Mesenchymal stem cell (in vitro differentiated cells and primary cell): ENCODE data around the gene PMVK.

Source experiments
- DNase-seq: peaks from one replicate; pipeline ENCODE4 v3.0.0-alpha.2; 2013
- H2AFZ ChIP-seq: one replicate; pipeline ENCODE4 v1.6.1; 2013; ENCODE audit warnings: low read depth, mild to moderate bottlenecking, control low read depth, inconsistent platforms, low read length, moderate library complexity
- H2AK5ac ChIP-seq: 2 replicates; pipeline ENCODE4 v1.6.1; 2013; ENCODE audit warnings: low read length, moderate library complexity, mild to moderate bottlenecking, inconsistent platforms; ENCODE audit not compliant: severe bottlenecking
- H2BK120ac ChIP-seq: one replicate; pipeline ENCODE4 v1.6.1; 2013; ENCODE audit warnings: low read depth, mild to moderate bottlenecking, inconsistent platforms, low read length, moderate library complexity
- H2BK12ac ChIP-seq, 2 experiments: one replicate each; pipeline ENCODE4 v1.6.1; 2013; ENCODE audit warnings: inconsistent platforms in 2 of 2, low read length in 2 of 2, mild to moderate bottlenecking in 2 of 2, moderate library complexity in 2 of 2, control low read depth in 1 of 2
- H2BK15ac ChIP-seq: one replicate; pipeline ENCODE4 v1.6.1; 2013; ENCODE audit warnings: mild to moderate bottlenecking, low read depth, inconsistent platforms; ENCODE audit not compliant: poor library complexity, severe bottlenecking
- H2BK5ac ChIP-seq: 2 replicates; pipeline ENCODE4 v1.6.1; 2013; ENCODE audit warnings: low read depth, mild to moderate bottlenecking, low read length, control low read depth, inconsistent platforms; ENCODE audit not compliant: poor library complexity, severe bottlenecking
- H3K14ac ChIP-seq, 2 experiments: one replicate each; pipeline ENCODE4 v1.6.1; 2013; ENCODE audit warnings: inconsistent platforms in 2 of 2, low read length in 2 of 2, control low read depth in 1 of 2, mild to moderate bottlenecking in 1 of 2, moderate library complexity in 1 of 2
- H3K18ac ChIP-seq, 2 experiments: one replicate each; pipeline ENCODE4 v1.6.1; 2013; ENCODE audit warnings: inconsistent platforms in 2 of 2, low read length in 2 of 2, control low read depth in 1 of 2, low read depth in 1 of 2, mild to moderate bottlenecking in 1 of 2
- H3K23ac ChIP-seq, 2 experiments: one replicate each; pipeline ENCODE4 v1.6.1; 2013; ENCODE audit warnings: inconsistent platforms in 2 of 2, low read length in 2 of 2, mild to moderate bottlenecking in 2 of 2, moderate library complexity in 2 of 2, control low read depth in 1 of 2
- H3K27ac ChIP-seq: 2 replicates; pipeline ENCODE4 v1.5.1; 2013; ENCODE audit warnings: mild to moderate bottlenecking, moderate library complexity, low read length, control low read depth, inconsistent platforms; ENCODE audit not compliant: poor library complexity, severe bottlenecking
- H3K27me3 ChIP-seq, 2 experiments: 2 replicates each; pipeline versions ENCODE4 v1.6.1 to v1.7.0; 2013; ENCODE audit warnings: low read length in 2 of 2, mild to moderate bottlenecking in 2 of 2, moderate library complexity in 2 of 2, control low read depth in 1 of 2, inconsistent platforms in 1 of 2; ENCODE audit not compliant: control insufficient read depth in 1 of 2, insufficient read depth in 1 of 2
- H3K36me3 ChIP-seq, 2 experiments: 2 replicates each; pipeline versions ENCODE4 v1.6.1 to v1.7.0; 2013; ENCODE audit warnings: low read length in 2 of 2, control low read depth in 1 of 2, inconsistent platforms in 1 of 2, low read depth in 1 of 2, mild to moderate bottlenecking in 1 of 2; ENCODE audit not compliant: insufficient read depth in 2 of 2, control insufficient read depth in 1 of 2
- H3K4ac ChIP-seq, 2 experiments: one replicate each; pipeline ENCODE4 v1.6.1; 2013; ENCODE audit warnings: inconsistent platforms in 2 of 2, low read length in 2 of 2, mild to moderate bottlenecking in 2 of 2, moderate library complexity in 2 of 2, control low read depth in 1 of 2, low read depth in 1 of 2
- H3K4me1 ChIP-seq: 2 replicates; pipeline ENCODE4 v1.6.1; 2013; ENCODE audit warnings: low read depth, low read length, control low read depth; ENCODE audit not compliant: control insufficient read depth, insufficient read depth
- H3K4me2 ChIP-seq: 2 replicates; pipeline ENCODE4 v1.6.1; 2013; ENCODE audit warnings: low read length, mild to moderate bottlenecking, inconsistent platforms; ENCODE audit not compliant: poor library complexity, severe bottlenecking
- H3K4me3 ChIP-seq, 2 experiments: 2 replicates each; pipeline versions ENCODE4 v1.5.1 to v1.7.0; 2013; ENCODE audit warnings: low read length in 2 of 2, mild to moderate bottlenecking in 2 of 2, control low read depth in 1 of 2, low read depth in 1 of 2; ENCODE audit not compliant: insufficient read depth in 1 of 2
- H3K79me1 ChIP-seq: replicated peaks from 2 replicates; pipeline ENCODE4 v1.6.1; 2013; ENCODE audit warnings: mild to moderate bottlenecking, control low read depth, low read length, inconsistent platforms; ENCODE audit not compliant: poor library complexity, severe bottlenecking
- H3K9ac ChIP-seq: 2 replicates; pipeline ENCODE4 v1.7.0; 2013; ENCODE audit warnings: mild to moderate bottlenecking, low read length, moderate library complexity
- H3K9me3 ChIP-seq: 2 replicates; pipeline ENCODE4 v1.7.0; 2013; ENCODE audit warnings: mild to moderate bottlenecking, low read length; ENCODE audit not compliant: control insufficient read depth
- H4K8ac ChIP-seq: one replicate; pipeline ENCODE4 v1.6.1; 2013; ENCODE audit warnings: inconsistent platforms, mild to moderate bottlenecking, low read length, moderate library complexity
- H4K91ac ChIP-seq: one replicate; pipeline ENCODE4 v1.6.1; 2013; ENCODE audit warnings: mild to moderate bottlenecking, low read length, inconsistent platforms
- WGBS: methylation state at CpG from one replicate; pipeline ENCODE4 v1.1.7; 2013; ENCODE audit warnings: mixed read lengths; 5-methylcytosine and 5-hydroxymethylcytosine counted together

Gene PMVK

DNA sequence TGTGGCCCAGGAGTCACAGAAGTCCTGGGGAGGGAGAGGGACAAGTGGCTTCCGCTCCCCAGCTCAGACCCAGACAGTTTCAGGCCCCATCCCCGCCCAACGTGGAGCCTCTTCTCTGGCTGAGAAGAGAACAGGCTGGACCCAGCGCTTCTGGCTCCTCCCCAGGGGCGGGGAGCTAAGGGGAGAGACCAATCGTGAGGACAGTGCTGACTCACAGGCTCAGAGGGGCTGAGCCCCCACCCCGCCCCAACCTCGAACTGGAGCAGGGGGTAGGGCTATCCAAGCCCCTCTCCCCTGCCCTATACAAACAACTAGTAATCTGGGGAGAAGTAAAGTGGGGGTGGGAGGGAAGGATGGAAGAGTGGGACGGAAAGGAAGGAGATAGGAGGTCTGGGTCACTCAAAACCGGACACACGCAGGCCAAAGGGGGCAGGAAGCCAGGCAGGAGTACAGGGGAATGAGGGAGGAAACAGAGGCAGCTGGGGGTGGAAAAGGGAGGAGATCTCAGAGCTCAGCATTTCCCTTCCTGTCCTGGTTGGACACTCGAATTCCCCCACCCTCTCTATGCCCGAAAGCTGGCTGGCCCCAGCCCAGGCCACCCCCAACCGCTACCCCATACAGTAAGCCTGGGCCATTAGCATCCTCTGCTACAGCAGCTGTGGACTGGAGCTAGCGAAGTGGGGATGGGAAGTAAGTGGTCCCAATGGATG, 34.3 kb upstream of the PMVK start, which contains the start of gene SHC1:
Gene SHC1 (minus strand): TSS at position 117 of the 710 bp plus-strand sequence. CDS start 221 bp downstream, outside the sequence.
- Histone ChIP-seq H4K8ac (peak within 1 kb of the TSS; percentile 90), H3K9me3 (no peaks in the 10 kb centered on the region), H4K91ac (peak within 1 kb of the TSS; percentile 99), H3K4me3 (peak within 1 kb of the TSS; percentile 70 to 90), H3K36me3 (peaks cover 28% of the 10 kb centered on the region in 2 experiments), H3K4me1 (peaks cover 31% of the 10 kb centered on the region), H2BK5ac (peak within 1 kb of the TSS; percentile 83), H2AK5ac (peak within 1 kb of the TSS; percentile 100), H2BK12ac (peak within 1 kb of the TSS; percentile 97 to 100), H3K27ac (peak within 1 kb of the TSS; percentile 100), H2BK15ac (peak within 1 kb of the TSS; percentile 92), H3K4me2 (peak within 1 kb of the TSS; percentile 89), H3K27me3 (no peaks in the 10 kb centered on the region), H3K23ac (peak within 1 kb of the TSS in 1 of 2 experiments; percentile 92), H3K18ac (peak within 1 kb of the TSS; percentile 92 to 98), H3K14ac (peak within 1 kb of the TSS in 1 of 2 experiments; percentile 57), H3K79me1 (no peaks in the 10 kb centered on the region), H2BK120ac (peak within 1 kb of the TSS; percentile 87), H2AFZ (no peak within 1 kb of the TSS), H3K9ac (peak within 1 kb of the TSS; percentile 98), H3K4ac (peak within 1 kb of the TSS; percentile 97 to 98)
- 1% methylated on average over 7 of the region's 15 CpGs for WGBS
- peak; percentile 96 for DNase-seq

DNA sequence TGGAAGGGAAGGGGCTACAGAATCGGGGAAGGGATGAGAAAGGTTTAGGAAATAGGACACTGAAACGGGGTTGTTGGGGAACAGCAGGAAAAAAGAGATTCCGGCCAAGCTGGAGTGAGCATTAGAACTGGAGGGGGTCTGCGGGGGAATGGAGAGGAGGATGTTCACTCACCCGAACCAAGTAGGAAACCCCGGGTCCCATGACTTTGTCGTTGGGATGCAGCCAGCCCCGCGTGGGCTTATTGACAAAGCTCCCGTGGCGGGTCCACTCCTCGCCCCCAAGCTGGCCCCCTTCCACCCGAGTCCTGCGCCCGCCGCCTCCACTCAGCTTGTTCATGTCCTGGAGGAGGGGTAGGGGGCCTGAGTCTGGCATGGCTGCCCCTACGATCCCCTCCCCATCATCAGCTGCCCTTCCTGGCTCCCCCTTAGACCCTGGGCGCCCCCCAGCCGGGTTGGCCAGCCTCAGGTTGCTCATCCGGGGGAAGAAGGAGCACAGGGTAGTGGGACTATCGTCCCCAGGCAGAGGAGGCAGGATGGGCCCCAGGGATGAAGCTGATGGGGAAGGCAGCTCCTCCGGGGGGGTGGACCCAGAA, 33.4 kb upstream of the PMVK start:
- Histone ChIP-seq H3K36me3 (peaks cover 36% of the 10 kb centered on the region in 2 experiments), H3K23ac (peak overlapping the region in 1 of 2 experiments; percentile 92), H3K14ac (peak overlapping the region in 1 of 2 experiments; percentile 57), H4K8ac (peak overlapping the region; percentile 39), H3K4me2 (peak overlapping the region; percentile 89), H3K18ac (peak overlapping the region; percentile 3 to 90), H3K4ac (peak overlapping the region; percentile 29 to 63), H2BK5ac (peak overlapping the region; percentile 60), H3K9me3 (no peaks in the 10 kb centered on the region), H3K4me1 (peaks cover 37% of the 10 kb centered on the region), H2AFZ (no peak overlapping the region), H2BK12ac (peak overlapping the region in 1 of 2 experiments; percentile 86), H2AK5ac (peak overlapping the region; percentile 9), H2BK15ac (peak overlapping the region; percentile 65), H3K27ac (peak overlapping the region; percentile 100), H4K91ac (peak overlapping the region; percentile 23), H3K9ac (peak overlapping the region; percentile 98), H3K27me3 (no peaks in the 10 kb centered on the region), H2BK120ac (peak overlapping the region; percentile 69), H3K79me1 (no peaks in the 10 kb centered on the region), H3K4me3 (peak overlapping the region; percentile 70 to 90)
- no peak for DNase-seq
- 2% methylated on average over 9 of the region's 22 CpGs for WGBS

DNA sequence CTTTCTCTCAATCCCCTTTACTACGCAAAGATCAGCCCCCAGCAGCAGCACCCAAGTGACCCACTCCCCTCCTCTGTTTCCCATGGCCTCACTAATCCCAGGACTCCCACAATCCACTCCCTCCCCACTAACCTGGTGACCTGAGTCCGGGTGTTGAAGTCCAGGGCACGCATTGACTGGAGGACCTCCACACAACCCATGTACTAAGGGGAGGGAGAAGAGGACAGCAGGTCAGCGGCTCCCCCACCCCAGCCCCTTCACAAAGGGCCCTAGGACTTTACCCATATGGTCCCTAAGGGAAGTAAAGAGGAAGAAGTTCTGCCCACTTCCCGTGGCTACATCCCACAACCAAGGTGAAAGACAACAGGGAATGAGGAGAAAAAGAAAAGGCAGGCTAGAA, 32.7 kb upstream of the PMVK start:
- Histone ChIP-seq H3K9ac (peak overlapping the region; percentile 98), H2BK15ac (peak overlapping the region; percentile 39), H3K4me1 (peaks cover 37% of the 10 kb centered on the region), H3K79me1 (no peaks in the 10 kb centered on the region), H2AK5ac (peak overlapping the region; percentile 55), H3K9me3 (no peaks in the 10 kb centered on the region), H4K91ac (no peak overlapping the region), H3K18ac (peak overlapping the region; percentile 48 to 84), H2AFZ (no peak overlapping the region), H3K4me3 (peak overlapping the region; percentile 70 to 90), H4K8ac (peak overlapping the region; percentile 42), H3K4ac (peak overlapping the region in 1 of 2 experiments; percentile 5), H3K4me2 (peak overlapping the region; percentile 89), H2BK5ac (no peak overlapping the region), H3K27me3 (no peaks in the 10 kb centered on the region), H2BK120ac (no peak overlapping the region), H3K36me3 (peaks cover 42 to 43% of the 10 kb centered on the region in 2 experiments), H3K14ac (peak overlapping the region in 1 of 2 experiments; percentile 76), H2BK12ac (no peak overlapping the region), H3K27ac (peak overlapping the region; percentile 12), H3K23ac (no peak overlapping the region)
- DNase-seq: no peak
- WGBS: 46% methylated on average over 1 of the region's 5 CpGs

DNA sequence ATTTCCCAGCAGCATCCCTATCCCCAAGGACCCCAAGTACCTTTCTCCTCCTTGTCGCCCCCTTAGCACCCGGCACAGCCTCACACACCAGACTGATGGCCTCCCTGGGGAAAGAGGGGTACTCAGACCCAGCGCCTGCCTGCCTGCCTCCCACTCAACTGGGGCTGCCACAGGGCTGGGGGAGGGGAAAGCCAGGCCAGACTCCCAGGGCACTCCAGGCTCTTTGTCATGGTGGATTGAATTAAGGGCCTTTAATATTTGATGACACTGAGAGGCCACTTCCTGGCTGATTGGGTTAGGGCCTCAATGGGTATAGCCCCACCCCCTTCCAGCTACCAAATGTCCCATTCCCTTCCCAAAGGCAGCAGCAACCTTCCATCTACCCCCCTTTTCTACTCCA, 32.2 kb upstream of the PMVK start:
- Histone ChIP-seq H3K9me3 (no peaks in the 10 kb centered on the region), H2BK12ac (peak overlapping the region in 1 of 2 experiments; percentile 83), H2AFZ (no peak overlapping the region), H3K4me2 (peak overlapping the region; percentile 89), H3K79me1 (no peaks in the 10 kb centered on the region), H3K23ac (peak overlapping the region in 1 of 2 experiments; percentile 63), H3K9ac (peak overlapping the region; percentile 98), H4K8ac (peak overlapping the region; percentile 42), H3K27me3 (no peaks in the 10 kb centered on the region), H2BK120ac (no peak overlapping the region), H4K91ac (peak overlapping the region; percentile 31), H3K36me3 (peaks cover 47 to 48% of the 10 kb centered on the region in 2 experiments), H3K14ac (peak overlapping the region in 1 of 2 experiments; percentile 96), H2BK15ac (no peak overlapping the region), H3K4ac (peak overlapping the region; percentile 5 to 37), H3K27ac (peak overlapping the region; percentile 22), H2AK5ac (peak overlapping the region; percentile 80), H3K4me3 (peak overlapping the region; percentile 70 to 90), H3K4me1 (peaks cover 37% of the 10 kb centered on the region), H3K18ac (peak overlapping the region in 1 of 2 experiments; percentile 84), H2BK5ac (no peak overlapping the region)
- DNase-seq: no peak
- WGBS: 85% methylated on average over 2 of the region's 3 CpGs
